KBM-7 (cell line): Measurements from ENCODE around the gene SLC16A10.
"Not testable (repeated sequence)": the region's sequence is repeated elsewhere in the genome, so short reads cannot be mapped to it uniquely, and the experiment has no call there.

Experiments used
- DNase-seq: peaks from one replicate; pipeline ENCODE4 v3.0.0-alpha.2; 2015
- in situ Hi-C: fragments of 300-500 bp; cut with MboI; formaldehyde crosslinking; loops from 2 replicates; pipeline ENCODE4 v1.14.3; 2020; ENCODE audit warnings: low sequenced_read_pairs, low pct_unique_long_range_greater_than_20kb, mixed read lengths

The SLC16A10 gene

GRCh38 chr6:111121789-111122350, 34.6 kb downstream of the SLC16A10 start:
- no peak for DNase-seq
- in situ Hi-C loops = no loop called here

GRCh38 chr6:111122458-111123286, 35.4 kb downstream of the SLC16A10 start:
- DNase-seq = peak; percentile 42
- in situ Hi-C loops = no loop called here

DNA sequence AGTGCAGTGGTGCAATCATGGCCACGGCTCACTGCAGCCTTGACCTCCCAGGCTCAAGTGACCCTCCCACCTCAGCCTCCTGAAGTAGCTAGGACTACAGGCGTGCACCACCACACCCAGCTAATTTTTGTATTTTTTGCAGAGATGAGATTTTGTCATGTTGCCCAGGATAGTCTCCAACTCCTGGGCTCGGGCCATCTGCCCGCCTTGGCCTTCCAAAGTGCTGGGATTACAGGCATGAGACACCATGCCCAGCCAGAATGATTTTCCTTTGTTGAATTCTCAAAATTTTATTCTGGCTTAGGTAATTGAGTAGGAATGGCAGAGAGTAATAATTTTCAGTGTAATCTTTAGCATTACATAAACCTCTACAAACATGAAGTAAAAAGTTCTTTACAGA, 37.1 kb downstream of the SLC16A10 start:
- no peak for DNase-seq
- in situ Hi-C loops = no loop called here

DNA sequence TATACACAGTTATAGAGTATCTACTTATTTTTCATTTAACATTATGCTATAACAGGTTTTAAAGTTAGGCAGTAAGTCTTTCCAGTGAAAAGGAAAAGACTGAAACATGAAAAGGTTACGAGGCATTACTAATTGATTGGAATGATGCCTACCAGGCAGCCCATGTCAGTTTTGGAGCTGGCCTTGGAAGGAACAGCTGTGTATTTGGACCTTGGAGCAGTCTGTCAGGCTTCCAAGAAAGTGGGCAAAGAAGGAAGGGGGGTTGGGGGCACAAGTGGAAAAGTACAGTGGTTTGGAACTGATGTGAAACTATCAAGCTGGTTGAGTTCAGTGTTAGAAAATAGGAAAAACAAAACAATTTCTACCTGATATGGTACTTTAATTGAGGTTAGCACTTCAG, 41.7 kb downstream of the SLC16A10 start:
- in situ Hi-C loops = no loop called here
- no peak for DNase-seq

DNA sequence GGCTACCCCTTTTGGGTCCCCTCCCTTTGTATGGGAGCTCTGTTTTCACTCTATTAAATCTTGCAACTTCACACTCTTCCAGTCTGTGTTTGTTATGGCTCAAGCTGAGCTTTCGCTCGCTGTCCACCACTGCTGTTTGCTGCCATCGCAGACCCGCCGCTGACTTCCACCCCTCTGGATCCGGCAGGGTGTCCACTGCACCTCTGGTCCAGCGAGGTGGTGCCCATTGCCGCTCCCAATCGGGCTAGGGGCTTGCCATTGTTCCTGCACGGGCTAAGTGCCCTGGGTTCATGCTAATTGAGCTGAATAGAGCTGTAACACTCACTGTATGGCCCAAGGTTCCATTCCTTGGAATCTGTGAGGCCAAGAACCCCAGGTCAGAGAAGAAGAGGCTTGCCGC, 43.7 kb downstream of the SLC16A10 start:
- in situ Hi-C loops, DNase-seq: not testable (repeated sequence)

- DNase-seq, in situ Hi-C loops: not testable (repeated sequence)
These were observed 45.4 kb downstream of the SLC16A10 start for GRCh38 chr6:111132669-111133068.

DNA sequence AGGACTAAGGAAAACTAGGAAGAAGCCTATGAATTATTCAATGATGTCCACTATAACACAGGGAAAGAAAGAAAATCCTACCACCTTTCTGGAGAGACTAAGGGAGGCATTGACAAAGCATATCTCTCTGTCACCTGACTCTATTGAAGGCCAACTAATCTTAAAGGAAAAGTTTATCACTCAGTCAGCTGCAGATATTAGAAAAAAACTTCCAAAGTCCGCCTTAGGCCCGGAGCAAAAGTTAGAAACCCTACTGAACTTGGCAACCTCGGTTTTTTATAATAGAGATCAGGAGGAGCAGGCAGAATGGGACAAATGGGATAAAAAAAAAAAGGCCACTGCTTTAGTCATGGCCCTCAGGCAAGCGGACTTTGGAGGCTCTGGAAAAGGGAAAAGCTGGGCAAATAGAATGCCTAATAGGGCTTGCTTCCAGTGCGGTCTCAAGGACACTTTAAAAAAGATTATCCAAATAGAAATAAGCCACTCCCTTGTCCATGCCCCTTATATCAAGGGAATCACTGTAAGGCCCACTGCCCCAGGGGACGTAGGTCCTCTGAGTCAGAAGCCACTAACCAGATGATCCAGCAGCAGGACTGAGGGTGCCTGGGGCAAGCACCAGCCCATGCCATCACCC, 47.0 kb downstream of the SLC16A10 start:
- in situ Hi-C loops, DNase-seq: not testable (repeated sequence)

- DNase-seq, in situ Hi-C loops: not testable (repeated sequence)
These were observed 50.3 kb downstream of the SLC16A10 start for GRCh38 chr6:111137489-111138093.

GRCh38 chr6:111147440-111147839, 60.1 kb downstream of the SLC16A10 start:
- in situ Hi-C loops = no loop called here
- DNase-seq = no peak

GRCh38 chr6:111148110-111148509, 60.8 kb downstream of the SLC16A10 start:
- no peak for DNase-seq
- in situ Hi-C loops = no loop called here

GRCh38 chr6:111150577-111150976, 63.3 kb downstream of the SLC16A10 start:
- in situ Hi-C loops = no loop called here
- no peak for DNase-seq

- no peak for DNase-seq
- in situ Hi-C loops = no loop called here
These were observed 67.7 kb downstream of the SLC16A10 start for GRCh38 chr6:111154981-111155380.

GRCh38 chr6:111157412-111157811, 70.1 kb downstream of the SLC16A10 start:
- no peak for DNase-seq
- in situ Hi-C loops = no loop called here

DNA sequence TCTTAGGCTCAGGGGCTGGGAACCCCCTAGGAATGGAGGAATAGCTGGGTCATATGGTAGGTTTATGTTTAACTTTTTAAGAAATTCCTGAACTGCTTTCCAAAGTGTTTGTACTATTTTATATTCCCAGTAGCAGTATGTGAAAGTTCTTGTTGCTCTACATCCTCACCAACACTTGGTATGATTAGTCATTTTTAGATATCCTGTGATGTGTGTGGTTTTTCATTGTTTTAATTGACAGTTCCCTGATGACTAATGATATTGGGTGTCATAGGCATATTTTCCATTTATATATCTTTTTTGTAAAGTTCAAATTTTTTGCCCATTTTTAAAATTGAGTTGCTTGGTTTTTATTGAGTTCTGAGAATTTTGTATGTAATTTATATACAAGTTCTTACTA, 72.3 kb downstream of the SLC16A10 start:
- no peak for DNase-seq
- in situ Hi-C loops = no loop called here

DNA sequence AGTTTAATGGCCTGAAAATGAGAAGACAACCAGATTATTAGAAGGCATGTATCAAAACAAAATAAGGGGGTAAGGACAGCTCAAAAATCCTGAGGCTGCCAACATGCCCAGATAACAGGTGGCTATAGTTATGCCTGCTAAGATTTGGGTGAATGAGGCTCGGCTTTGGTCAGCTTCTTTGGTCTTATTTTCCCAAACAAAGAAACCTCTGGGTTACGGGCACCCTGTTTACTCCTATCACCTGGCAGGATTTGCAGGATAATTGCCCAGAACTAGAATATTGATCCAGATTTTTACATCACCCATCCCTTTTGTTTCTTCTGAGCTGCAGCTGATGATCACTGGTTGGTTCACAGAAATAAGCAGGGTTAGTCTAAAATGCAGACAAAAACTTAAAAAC, 74.3 kb downstream of the SLC16A10 start:
- no peak for DNase-seq
- in situ Hi-C loops = no loop called here

GRCh38 chr6:111162504-111162903, 75.2 kb downstream of the SLC16A10 start:
- no peak for DNase-seq
- in situ Hi-C loops = no loop called here

DNA sequence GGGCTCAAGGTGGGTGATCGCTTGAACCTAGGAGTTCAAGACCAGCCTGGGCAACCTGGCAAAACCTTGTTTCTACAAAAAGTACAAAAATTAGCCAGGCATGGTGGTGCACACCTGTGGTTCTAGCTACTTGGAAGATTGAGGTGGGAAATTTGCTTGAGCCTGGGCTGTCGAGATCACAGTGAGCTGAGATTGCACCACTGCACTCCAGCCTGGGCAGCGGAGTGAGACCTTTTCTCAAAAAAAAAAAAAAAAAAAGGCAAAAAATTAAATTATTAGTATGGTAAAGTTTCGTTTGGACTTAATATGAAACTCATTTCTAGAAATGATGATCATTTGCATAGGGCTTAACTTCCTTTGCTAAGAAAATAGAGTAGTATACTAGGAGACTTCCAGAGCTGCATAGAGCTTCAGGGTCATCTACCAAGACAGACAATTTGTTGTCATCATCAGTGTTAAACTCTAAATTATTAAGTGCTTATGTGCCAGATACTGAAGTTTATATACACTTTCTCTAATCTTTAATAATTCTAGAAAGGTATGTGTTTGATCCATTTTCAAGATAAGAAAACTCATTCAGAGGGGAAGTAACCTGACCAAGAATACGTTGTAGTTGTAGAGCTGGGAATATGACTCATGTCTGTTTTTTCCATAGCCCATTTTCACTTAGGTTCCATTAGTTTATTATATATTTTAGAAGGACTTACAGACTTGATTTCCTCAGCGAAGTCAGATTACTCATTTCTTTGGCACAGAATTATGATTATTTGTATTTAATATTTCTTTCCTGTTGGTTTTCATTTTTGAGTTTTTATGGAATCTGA, 84.5 kb downstream of the SLC16A10 start:
- DNase-seq = no peak
- in situ Hi-C loops = no loop called here

DNA sequence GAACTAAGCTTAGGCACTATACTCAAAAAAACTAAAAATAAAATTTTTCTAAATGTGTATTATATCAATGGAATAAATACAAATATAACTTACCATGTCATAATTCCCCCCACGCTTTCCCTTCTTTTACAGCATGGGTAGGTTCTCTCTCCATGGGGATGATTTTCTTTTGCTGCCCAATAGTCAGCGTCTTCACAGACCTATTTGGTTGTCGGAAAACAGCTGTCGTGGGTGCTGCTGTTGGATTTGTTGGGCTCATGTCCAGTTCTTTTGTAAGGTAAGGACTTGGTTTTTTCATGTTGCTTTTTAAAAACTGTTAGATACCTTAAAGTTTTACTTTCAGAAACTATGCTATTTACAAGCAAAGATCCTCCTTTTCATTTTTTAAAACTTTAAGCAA, 85.3 kb downstream of the SLC16A10 start:
- no peak for DNase-seq
- in situ Hi-C loops = no loop called here

DNA sequence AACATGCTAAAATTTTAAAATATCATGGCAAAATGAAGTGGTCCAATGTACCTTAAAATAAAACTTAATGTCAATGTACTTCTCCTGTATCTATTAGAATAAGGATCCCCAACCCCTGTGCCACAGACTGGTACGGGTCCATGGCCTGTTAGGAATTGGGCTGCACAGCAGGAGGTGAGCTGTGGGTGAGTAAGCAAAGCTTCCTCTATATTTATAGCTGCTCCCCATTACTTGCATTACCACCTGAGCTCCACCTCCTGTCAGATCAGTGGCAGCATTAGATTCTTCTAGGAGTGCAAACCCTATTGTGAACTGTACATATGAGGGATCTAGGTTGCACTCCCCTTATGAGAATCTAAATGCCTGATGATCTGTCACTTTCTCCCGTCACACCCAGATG, 86.0 kb downstream of the SLC16A10 start:
- in situ Hi-C loops = no loop called here
- no peak for DNase-seq
